Neuronal stem cell (in vitro differentiated cells): Measurements from ENCODE around the gene SFT2D3.
A peak's percentile ranks its signal among the peaks of the same experiment; 100 is the strongest.

Experiments used
- DNase-seq: peaks from one replicate; pipeline ENCODE4 v3.0.0-alpha.2; 2013; ENCODE audit warnings: low spot score
- H2AFZ ChIP-seq: one replicate; pipeline ENCODE4 v1.6.1; 2013; ENCODE audit warnings: mild to moderate bottlenecking, low read length, inconsistent platforms
- H2AK5ac ChIP-seq: 2 replicates; pipeline ENCODE4 v1.6.1; 2013; ENCODE audit warnings: low read depth, mild to moderate bottlenecking, inconsistent platforms, low read length, moderate library complexity, mixed read lengths
- H2BK120ac ChIP-seq: 2 replicates; pipeline ENCODE4 v1.6.1; 2013; ENCODE audit warnings: low read depth, mild to moderate bottlenecking, inconsistent platforms, low read length, moderate library complexity, mixed read lengths
- H2BK12ac ChIP-seq: one replicate; pipeline ENCODE4 v1.6.1; 2013; ENCODE audit warnings: low read length, inconsistent platforms
- H2BK15ac ChIP-seq: 2 replicates; pipeline ENCODE4 v1.6.1; 2013; ENCODE audit warnings: mild to moderate bottlenecking, low read length, inconsistent platforms, mixed read lengths
- H2BK5ac ChIP-seq: one replicate; pipeline ENCODE4 v1.6.1; 2013; ENCODE audit warnings: inconsistent platforms, mild to moderate bottlenecking, low read length, moderate library complexity
- H3K14ac ChIP-seq: one replicate; pipeline ENCODE4 v1.6.1; 2013; ENCODE audit warnings: low read length, inconsistent platforms
- H3K18ac ChIP-seq: 2 replicates; pipeline ENCODE4 v1.6.1; 2013; ENCODE audit warnings: low read length, inconsistent platforms
- H3K23ac ChIP-seq: 2 replicates; pipeline ENCODE4 v1.6.1; 2013; ENCODE audit warnings: low read depth, mild to moderate bottlenecking, mixed read lengths, low read length, inconsistent platforms; ENCODE audit not compliant: poor library complexity
- H3K27ac ChIP-seq: replicated peaks from 3 replicates; pipeline ENCODE4 v1.5.1; 2013; ENCODE audit warnings: low read length, inconsistent platforms
- H3K27me3 ChIP-seq, 3 experiments: 2 replicates each; pipeline ENCODE4 v1.6.1; 2013; ENCODE audit warnings: low read length in 3 of 3, mild to moderate bottlenecking in 2 of 3, inconsistent platforms in 1 of 3, low read depth in 1 of 3, mixed read lengths in 1 of 3, moderate library complexity in 1 of 3; ENCODE audit not compliant: control insufficient read depth in 3 of 3, insufficient read depth in 3 of 3
- H3K36me3 ChIP-seq, 2 donors: replicated peaks in 1 of 2; 2 replicates each; pipeline ENCODE4 v1.6.1; 2013; ENCODE audit warnings: low read length in 2 of 2; ENCODE audit not compliant: control insufficient read depth in 2 of 2, insufficient read depth in 2 of 2
- H3K4ac ChIP-seq: 2 replicates; pipeline ENCODE4 v1.6.1; 2013; ENCODE audit warnings: inconsistent platforms, mild to moderate bottlenecking, low read length, moderate library complexity
- H3K4me1 ChIP-seq, 2 donors: 1 replicate in 1 of 2; 2 replicates in 1 of 2; pipeline ENCODE4 v1.6.1; 2013; ENCODE audit warnings: low read length in 2 of 2, low read depth in 1 of 2; ENCODE audit not compliant: control insufficient read depth in 2 of 2, insufficient read depth in 1 of 2
- H3K4me2 ChIP-seq: one replicate; pipeline ENCODE4 v1.6.1; 2013; ENCODE audit warnings: mild to moderate bottlenecking, low read length, inconsistent platforms; ENCODE audit not compliant: insufficient read depth, poor library complexity, severe bottlenecking
- H3K4me3 ChIP-seq, 2 donors: 2 replicates each; pipeline ENCODE4 v1.5.1; 2013; ENCODE audit warnings: low read length in 2 of 2, mild to moderate bottlenecking in 2 of 2, inconsistent platforms in 1 of 2, moderate library complexity in 1 of 2
- H3K79me1 ChIP-seq: one replicate; pipeline ENCODE4 v1.6.1; 2013; ENCODE audit warnings: low read depth, mild to moderate bottlenecking, inconsistent platforms, low read length, moderate library complexity
- H3K9ac ChIP-seq: one replicate; pipeline ENCODE4 v1.6.1; 2013; ENCODE audit warnings: mild to moderate bottlenecking, low read depth, low read length, inconsistent platforms; ENCODE audit not compliant: poor library complexity
- H3K9me3 ChIP-seq, 2 donors: replicated peaks in 1 of 2; 2 replicates each; pipeline versions ENCODE3 to v1.6.1; 2013; ENCODE audit warnings: low read length in 2 of 2, mild to moderate bottlenecking in 2 of 2, inconsistent platforms in 1 of 2, low read depth in 1 of 2, mixed read lengths in 1 of 2, moderate library complexity in 1 of 2; ENCODE audit not compliant: control insufficient read depth in 2 of 2, insufficient read depth in 1 of 2
- H4K8ac ChIP-seq: one replicate; pipeline ENCODE4 v1.6.1; 2013; ENCODE audit warnings: low read depth, mild to moderate bottlenecking, inconsistent platforms, low read length, moderate library complexity
- H4K91ac ChIP-seq: one replicate; pipeline ENCODE4 v1.6.1; 2013; ENCODE audit warnings: low read length, low read depth, mild to moderate bottlenecking, inconsistent platforms; ENCODE audit not compliant: poor library complexity
- WGBS, 2 donors: extraction: QIAGEN DNeasy Blood & Tissue Kit; methylation state at CpG; one replicate each; pipeline ENCODE4 v1.1.7; 2013; ENCODE audit warnings: missing lambda C conversion rate in 2 of 2, mixed read lengths in 1 of 2; ENCODE audit not compliant: insufficient read length in 2 of 2, insufficient replicate concordance in 1 of 2; ENCODE audit errors: extremely low coverage in 2 of 2; 5-methylcytosine and 5-hydroxymethylcytosine counted together

SFT2D3 gene

DNA sequence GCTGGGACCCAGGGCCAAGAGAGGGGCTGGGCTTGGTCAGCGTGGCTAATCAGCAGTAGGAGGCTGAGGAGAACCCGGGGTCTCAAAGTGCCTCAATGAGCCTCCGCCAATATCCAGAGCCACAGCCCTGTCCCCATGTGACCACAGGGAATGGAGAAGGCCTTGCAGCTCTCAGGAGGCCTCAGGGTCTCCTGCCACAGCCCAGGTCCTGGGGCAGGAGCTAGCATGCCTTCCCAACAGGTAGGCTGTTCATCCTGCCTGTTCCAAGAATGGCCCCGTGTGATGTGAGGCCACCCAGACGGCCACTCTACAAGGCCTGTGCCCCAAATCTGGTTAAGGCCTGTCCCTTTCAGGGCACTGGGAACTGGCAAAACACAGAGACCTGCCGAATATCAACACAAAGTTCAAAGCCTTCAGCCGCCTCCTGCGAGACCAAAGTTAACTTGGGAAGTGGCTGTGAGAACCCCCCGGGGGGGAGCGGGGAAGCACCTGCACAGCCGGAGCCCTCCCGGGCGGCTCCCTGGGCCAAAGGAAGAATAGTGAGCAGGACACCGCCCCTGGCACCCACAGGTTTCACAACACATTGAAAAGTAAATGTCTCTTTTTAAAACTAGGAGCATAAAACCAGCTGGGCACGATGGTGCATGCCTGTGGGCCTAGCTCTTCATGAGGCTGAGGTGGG lies 21.5 kb upstream of the SFT2D3 start:
- no CpG with 5 or more reads among the region's 15 CpGs for WGBS, 2 donors
- no peak overlapping the region for H3K4me3 ChIP-seq
- H4K8ac ChIP-seq: no peak overlapping the region
- peaks cover 5 to 11% of the 10 kb centered on the region in 2 donors for H3K4me1 ChIP-seq
- H3K23ac ChIP-seq: peak overlapping the region; percentile 25
- no peak overlapping the region for H2AFZ ChIP-seq
- no peak overlapping the region for H3K4ac ChIP-seq
- H3K9ac ChIP-seq: peak overlapping the region; percentile 22
- no peak overlapping the region for H3K14ac ChIP-seq
- H3K27ac ChIP-seq: no peak overlapping the region
- H2BK15ac ChIP-seq: no peak overlapping the region
- peaks cover 3 to 74% (median 19%) of the 10 kb centered on the region in 3 experiments for H3K27me3 ChIP-seq
- H2AK5ac ChIP-seq: peak overlapping the region; percentile 86
- H2BK120ac ChIP-seq: no peak overlapping the region
- no peaks in the 10 kb centered on the region for H3K9me3 ChIP-seq
- H3K79me1 ChIP-seq: peaks cover 2% of the 10 kb centered on the region
- no peak overlapping the region for H4K91ac ChIP-seq
- H2BK5ac ChIP-seq: no peak overlapping the region
- no peak overlapping the region for H3K4me2 ChIP-seq
- DNase-seq: no peak
- H2BK12ac ChIP-seq: no peak overlapping the region
- H3K18ac ChIP-seq: no peak overlapping the region
- H3K36me3 ChIP-seq: no peaks in the 10 kb centered on the region

DNA sequence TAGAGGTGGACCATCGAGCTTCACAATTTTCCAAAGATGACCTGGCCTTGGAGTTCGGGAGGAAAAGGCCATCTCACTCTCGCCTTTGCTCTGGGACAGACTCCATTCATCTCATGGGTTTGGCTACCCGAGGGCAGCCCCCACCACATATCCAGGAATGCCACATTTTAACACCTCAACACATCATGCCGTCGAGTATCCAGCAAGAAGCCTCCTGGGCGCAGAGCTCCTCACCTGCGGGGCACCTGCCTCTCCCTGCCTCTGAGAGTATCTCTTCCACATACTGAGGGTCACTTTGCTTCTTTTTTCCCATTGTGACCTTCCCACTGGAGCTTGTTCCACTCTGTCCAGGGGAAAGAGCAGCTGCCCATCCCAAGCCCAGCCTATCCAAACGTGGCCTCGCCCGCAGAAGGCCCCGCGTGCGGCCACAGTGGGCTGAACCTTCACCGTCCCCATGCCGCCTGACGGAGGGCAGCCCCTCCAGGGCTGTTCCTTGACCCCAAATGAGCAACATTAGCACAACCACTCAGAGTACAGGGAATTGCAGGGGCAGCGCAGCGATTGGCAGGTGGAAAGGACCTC lies 20.5 kb upstream of the SFT2D3 start:
- Histone ChIP-seq H3K4me3 (no peak overlapping the region), H4K91ac (no peak overlapping the region), H4K8ac (peak overlapping the region; percentile 86), H2BK12ac (no peak overlapping the region), H3K36me3 (no peaks in the 10 kb centered on the region), H2AFZ (no peak overlapping the region), H3K23ac (no peak overlapping the region), H3K79me1 (peaks cover 2% of the 10 kb centered on the region), H2BK5ac (peak overlapping the region; percentile 11), H3K4me2 (no peak overlapping the region), H3K4me1 (peaks cover 3 to 12% of the 10 kb centered on the region in 2 donors), H3K18ac (peak overlapping the region; percentile 84), H3K27me3 (peaks cover 3 to 70% (median 15%) of the 10 kb centered on the region in 3 experiments), H2AK5ac (peak overlapping the region; percentile 66), H2BK15ac (peak overlapping the region; percentile 75), H3K14ac (no peak overlapping the region), H3K9me3 (no peaks in the 10 kb centered on the region), H3K27ac (no peak overlapping the region), H3K4ac (no peak overlapping the region), H3K9ac (no peak overlapping the region), H2BK120ac (no peak overlapping the region)
- no peak for DNase-seq
- WGBS, 2 donors: no CpG with 5 or more reads among the region's 19 CpGs

DNA sequence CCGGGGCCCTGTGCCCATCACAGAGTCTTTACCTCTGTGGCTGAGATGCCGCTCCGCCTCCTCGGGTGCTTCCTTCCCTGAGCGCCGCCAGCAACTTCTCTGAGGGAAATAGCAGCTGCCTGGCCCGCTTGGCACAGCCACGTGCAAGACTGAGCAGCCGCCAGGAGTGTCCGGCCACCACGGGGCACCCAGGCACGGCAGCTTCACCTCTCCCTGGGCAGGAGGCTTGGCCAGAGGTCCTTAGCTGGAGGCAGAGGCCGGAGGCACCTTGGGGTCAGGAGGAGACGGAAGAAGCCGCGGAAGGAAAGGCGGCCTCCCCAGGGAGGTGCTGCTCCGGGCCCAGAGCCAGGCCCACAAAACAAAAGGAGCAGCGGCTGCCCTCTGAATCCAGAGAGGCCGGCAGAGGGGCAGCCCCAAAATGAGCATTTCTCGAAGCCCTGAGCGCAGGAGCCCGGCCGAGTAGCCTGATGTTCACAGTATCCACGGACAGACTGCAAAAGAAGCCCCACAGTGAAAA lies 20.0 kb upstream of the SFT2D3 start:
- H4K91ac ChIP-seq: no peak overlapping the region
- H3K27me3 ChIP-seq: peaks cover 0 to 64% (median 11%) of the 10 kb centered on the region in 3 experiments
- H2BK12ac ChIP-seq: no peak overlapping the region
- no peak overlapping the region for H3K4ac ChIP-seq
- peak overlapping the region; percentile 75 for H2BK15ac ChIP-seq
- DNase-seq: no peak
- peak overlapping the region; percentile 57 for H2AFZ ChIP-seq
- no peak overlapping the region for H3K14ac ChIP-seq
- H3K4me2 ChIP-seq: no peak overlapping the region
- no peak overlapping the region for H3K27ac ChIP-seq
- no peaks in the 10 kb centered on the region for H3K36me3 ChIP-seq
- H3K9ac ChIP-seq: peak overlapping the region; percentile 35
- peak overlapping the region; percentile 66 for H2AK5ac ChIP-seq
- peak overlapping the region; percentile 56 for H2BK120ac ChIP-seq
- H3K18ac ChIP-seq: peak overlapping the region; percentile 84
- peaks cover 2% of the 10 kb centered on the region for H3K79me1 ChIP-seq
- no peak overlapping the region for H3K4me3 ChIP-seq
- no CpG with 5 or more reads among the region's 25 CpGs for WGBS, 2 donors
- H3K4me1 ChIP-seq: peaks cover 3 to 13% of the 10 kb centered on the region in 2 donors
- peak overlapping the region; percentile 11 for H2BK5ac ChIP-seq
- no peak overlapping the region for H4K8ac ChIP-seq
- peak overlapping the region; percentile 19 for H3K23ac ChIP-seq
- H3K9me3 ChIP-seq: no peaks in the 10 kb centered on the region
